ENCODE measurements around the gene NXPH4. TPM values are rescaled to one million over a fixed set of nuclear protein-coding genes. Genes with fewer than 3 reads are reported as not detected.

The NXPH4 gene
- polyA plus RNA-seq, 1 donor from 2014 or later: 0.53 TPM

GRCh38 chr12:57176139-57176477, 40.5 kb upstream of the NXPH4 start:
- H3K9me2 ChIP-seq (ENCODE audit: insufficient read depth, low read length): no peaks in the 10 kb centered on the region
- H3K9ac ChIP-seq (ENCODE audit: low read length): no peak overlapping the region
- H3F3A ChIP-seq (ENCODE audit: insufficient read depth, low read length, poor library complexity, severe bottlenecking): no peaks in the 10 kb centered on the region
- TF ChIP-seq CTCF (IDR thresholded peaks at IDR 0.05; ENCODE audit: poor library complexity, severe bottlenecking) (peak; percentile 4), POLR2AphosphoS5 (IDR thresholded peaks at IDR 0.05) (no peak), EP300 (conservative IDR thresholded peaks at IDR 0.05; ENCODE audit: poor library complexity, severe bottlenecking) (no peak), REST (IDR thresholded peaks at IDR 0.05; ENCODE audit: borderline replicate concordance) (no peak), RAD21 (conservative IDR thresholded peaks at IDR 0.05) (no peak)
- no peaks in the 10 kb centered on the region for H3K9me3 ChIP-seq (ENCODE audit: low read length)
- no peak overlapping the region for H3K4me3 ChIP-seq (ENCODE audit: low read length)
- no peak overlapping the region for H3K27ac ChIP-seq (ENCODE audit: low read length)
- H3K27me3 ChIP-seq (ENCODE audit: insufficient read depth, low read depth, low read length): no peaks in the 10 kb centered on the region
- H4K20me1 ChIP-seq (ENCODE audit: insufficient read depth): no peaks in the 10 kb centered on the region
- H3K36me3 ChIP-seq (ENCODE audit: insufficient read depth, low read length): peaks cover 9% of the 10 kb centered on the region
- H3K79me2 ChIP-seq (replicated peaks; ENCODE audit: insufficient read depth, low read length): no peaks in the 10 kb centered on the region
- no peak overlapping the region for H2AFZ ChIP-seq (ENCODE audit: low read depth, low read length)
- no peak overlapping the region for H3K4me2 ChIP-seq (ENCODE audit: low read length)

DNA sequence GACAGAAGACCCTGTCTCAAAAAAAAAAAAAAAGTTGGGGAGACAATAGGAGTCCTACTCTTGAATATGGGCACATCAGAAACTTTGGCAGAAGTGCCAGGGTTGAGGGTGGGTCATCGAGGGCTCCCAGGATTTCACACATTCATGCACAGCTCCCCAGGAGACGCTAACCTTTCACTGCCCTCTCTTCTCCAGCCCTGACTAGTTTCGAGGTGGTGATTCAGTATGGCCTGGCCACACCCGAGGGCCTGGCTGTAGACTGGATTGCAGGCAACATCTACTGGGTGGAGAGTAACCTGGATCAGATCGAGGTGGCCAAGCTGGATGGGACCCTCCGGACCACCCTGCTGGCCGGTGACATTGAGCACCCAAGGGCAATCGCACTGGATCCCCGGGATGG, 39.7 kb upstream of the NXPH4 start:
- Histone ChIP-seq H3K9me3 (ENCODE audit: low read length) (no peaks in the 10 kb centered on the region), H3K9me2 (ENCODE audit: insufficient read depth, low read length) (no peaks in the 10 kb centered on the region), H4K20me1 (ENCODE audit: insufficient read depth) (no peaks in the 10 kb centered on the region), H3K4me3 (ENCODE audit: low read length) (no peak overlapping the region), H3K4me2 (ENCODE audit: low read length) (no peak overlapping the region), H2AFZ (ENCODE audit: low read depth, low read length) (no peak overlapping the region), H3F3A (ENCODE audit: insufficient read depth, low read length, poor library complexity, severe bottlenecking) (no peaks in the 10 kb centered on the region), H3K79me2 (replicated peaks; ENCODE audit: insufficient read depth, low read length) (no peaks in the 10 kb centered on the region), H3K27ac (ENCODE audit: low read length) (no peak overlapping the region), H3K27me3 (ENCODE audit: insufficient read depth, low read depth, low read length) (no peaks in the 10 kb centered on the region), H3K36me3 (ENCODE audit: insufficient read depth, low read length) (peaks cover 9% of the 10 kb centered on the region), H3K9ac (ENCODE audit: low read length) (no peak overlapping the region)
- no peak for TF ChIP-seq CTCF (IDR thresholded peaks at IDR 0.05; ENCODE audit: poor library complexity, severe bottlenecking)
- TF ChIP-seq TAF1 (IDR thresholded peaks at IDR 0.05; ENCODE audit: low read depth): no peak

DNA sequence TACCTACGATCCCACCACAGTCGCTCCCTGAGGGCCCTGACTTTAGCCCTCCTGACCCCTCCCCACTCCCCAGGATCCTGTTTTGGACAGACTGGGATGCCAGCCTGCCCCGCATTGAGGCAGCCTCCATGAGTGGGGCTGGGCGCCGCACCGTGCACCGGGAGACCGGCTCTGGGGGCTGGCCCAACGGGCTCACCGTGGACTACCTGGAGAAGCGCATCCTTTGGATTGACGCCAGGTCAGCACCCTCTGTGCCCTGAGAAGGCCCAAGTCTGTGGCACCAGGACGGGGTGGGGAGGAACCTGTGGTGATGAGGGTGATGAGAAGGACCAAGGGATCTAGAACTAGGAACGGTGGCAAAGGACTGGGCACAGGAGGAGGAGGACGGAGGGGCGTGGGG, 39.2 kb upstream of the NXPH4 start:
- peaks cover 9% of the 10 kb centered on the region for H3K36me3 ChIP-seq (ENCODE audit: insufficient read depth, low read length)
- no peak overlapping the region for H3K27ac ChIP-seq (ENCODE audit: low read length)
- no peaks in the 10 kb centered on the region for H3K79me2 ChIP-seq (replicated peaks; ENCODE audit: insufficient read depth, low read length)
- H3F3A ChIP-seq (ENCODE audit: insufficient read depth, low read length, poor library complexity, severe bottlenecking): no peaks in the 10 kb centered on the region
- no peak overlapping the region for H2AFZ ChIP-seq (ENCODE audit: low read depth, low read length)
- H4K20me1 ChIP-seq (ENCODE audit: insufficient read depth): no peaks in the 10 kb centered on the region
- no peaks in the 10 kb centered on the region for H3K9me2 ChIP-seq (ENCODE audit: insufficient read depth, low read length)
- no peaks in the 10 kb centered on the region for H3K27me3 ChIP-seq (ENCODE audit: insufficient read depth, low read depth, low read length)
- no peak overlapping the region for H3K4me3 ChIP-seq (ENCODE audit: low read length)
- H3K4me2 ChIP-seq (ENCODE audit: low read length): no peak overlapping the region
- H3K9me3 ChIP-seq (ENCODE audit: low read length): no peaks in the 10 kb centered on the region
- no peak overlapping the region for H3K9ac ChIP-seq (ENCODE audit: low read length)
- TF ChIP-seq EP300 (conservative IDR thresholded peaks at IDR 0.05; ENCODE audit: poor library complexity, severe bottlenecking) (no peak), POLR2AphosphoS5 (IDR thresholded peaks at IDR 0.05) (no peak), RAD21 (conservative IDR thresholded peaks at IDR 0.05) (no peak), REST (IDR thresholded peaks at IDR 0.05; ENCODE audit: borderline replicate concordance) (no peak), MXI1 (conservative IDR thresholded peaks at IDR 0.05; ENCODE audit: poor library complexity, severe bottlenecking) (no peak), SMC3 (conservative IDR thresholded peaks at IDR 0.05; ENCODE audit: poor library complexity) (no peak), EZH2 (IDR thresholded peaks at IDR 0.05; ENCODE audit: borderline replicate concordance, insufficient read depth, low read length, poor library complexity, severe bottlenecking) (no peak), TAF1 (IDR thresholded peaks at IDR 0.05; ENCODE audit: low read depth) (no peak)

Measured in neural cell (in vitro differentiated cells).